ENCODE measurements around the gene NBPF14.
"Not testable (repeated sequence)": the region's sequence is repeated elsewhere in the genome, so short reads cannot be mapped to it uniquely, and the experiment has no call there.

Gene NBPF14
- total RNA-seq: 4.8 to 11.4 (median 7.9) reads per million in 3 experiments

DNA sequence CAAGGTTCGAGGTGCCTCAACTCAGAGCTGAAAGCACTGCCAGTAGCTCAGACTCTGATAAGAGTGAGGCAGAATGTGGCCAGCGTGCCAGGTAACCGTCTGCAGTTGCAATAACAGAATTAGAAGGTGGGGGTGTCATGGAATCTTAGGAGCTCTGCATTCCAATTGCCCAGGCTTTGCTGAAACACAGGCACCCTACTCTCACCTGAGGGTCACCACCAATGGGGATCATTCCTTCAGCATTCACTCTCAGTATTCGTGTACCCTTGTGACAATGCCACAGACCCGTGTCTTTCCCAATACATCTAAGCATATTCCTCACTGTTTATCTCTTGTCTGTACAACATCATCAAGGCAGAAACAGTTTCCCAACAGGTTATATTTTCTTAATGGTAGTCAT is at the start of gene NBPF14:
NBPF14 (minus strand) TSS at position 101 of the 400 bp plus-strand sequence. CDS start 294 bp downstream, outside the sequence.
- DNase-seq: not testable (repeated sequence)

GRCh38 chr1:148625451-148625850 is 29.6 kb upstream of the NBPF14 start:
- not testable (repeated sequence) for DNase-seq

GRCh38 chr1:148618216-148618615 is 22.4 kb upstream of the NBPF14 start:
- not testable (repeated sequence) for DNase-seq

DNA sequence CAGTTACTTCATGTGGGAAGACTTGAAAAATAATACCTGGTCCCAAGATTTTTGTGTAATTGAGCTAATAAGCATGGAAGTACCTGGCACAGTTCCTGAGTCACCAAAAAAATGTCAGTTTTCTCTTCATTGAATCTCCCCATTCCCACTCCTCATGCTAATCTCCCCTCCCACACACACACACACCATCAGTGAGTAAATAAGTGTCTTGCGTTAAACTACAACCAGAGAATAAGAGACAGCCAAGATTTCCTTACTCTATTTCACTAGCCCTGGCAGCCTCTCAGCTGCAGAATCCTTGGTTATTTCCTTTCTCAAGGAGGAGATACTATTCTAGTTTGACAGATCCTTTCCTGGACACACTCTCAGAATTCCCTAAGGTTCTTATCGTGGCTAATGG is 9.5 kb upstream of the NBPF14 start:
- DNase-seq: not testable (repeated sequence)

DNA sequence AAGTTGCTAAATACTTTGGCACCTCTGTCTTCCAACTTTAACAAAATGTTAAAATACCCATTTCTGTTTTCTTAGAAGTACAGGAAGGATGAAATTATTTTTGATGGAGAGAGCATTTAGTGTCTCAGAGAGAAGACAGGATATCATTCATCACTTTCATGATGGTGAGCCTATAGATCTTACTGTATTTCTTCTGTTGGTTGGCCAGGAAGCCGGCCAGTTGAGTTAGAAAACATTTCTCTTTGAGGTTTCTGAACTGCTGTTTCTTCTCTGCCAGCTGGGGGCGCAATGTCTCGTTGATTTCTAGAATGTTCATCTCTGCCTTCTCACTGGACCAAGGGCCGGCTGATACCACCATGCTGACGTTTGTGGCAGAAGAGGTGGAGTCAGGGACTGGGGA is 451 bp downstream of the NBPF14 start:
- peak; percentile 2 for DNase-seq

- not testable (repeated sequence) for DNase-seq
Observed at GRCh38 chr1:148591098-148591497, 4.7 kb downstream of the NBPF14 start.

- not testable (repeated sequence) for DNase-seq
Observed at GRCh38 chr1:148532158-148532557, 63.7 kb downstream of the NBPF14 start.

DNA sequence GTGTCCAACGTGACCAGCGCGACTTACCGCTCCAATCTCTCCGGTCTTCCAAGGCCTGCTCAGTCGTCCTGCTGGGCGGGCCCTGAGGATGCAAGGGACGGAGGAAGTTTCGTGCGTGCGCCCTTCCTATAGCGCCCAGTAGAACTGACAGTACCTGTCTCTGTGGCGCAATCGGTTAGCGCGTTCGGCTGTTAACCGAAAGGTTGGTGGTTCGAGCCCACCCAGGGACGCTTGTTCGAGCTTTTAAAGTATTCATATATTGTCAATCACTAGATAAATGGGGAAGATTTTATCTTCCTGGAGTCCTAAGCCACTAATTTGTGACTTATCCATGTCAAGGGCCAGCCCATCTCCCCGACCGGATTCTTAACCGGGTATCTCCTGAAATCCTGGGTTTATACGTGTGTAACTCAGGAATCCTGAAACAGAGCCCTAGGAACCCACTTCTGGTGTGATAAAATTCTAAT is 66.7 kb downstream of the NBPF14 start:
- DNase-seq: peak; percentile 69

GRCh38 chr1:148528591-148528990 is 67.2 kb downstream of the NBPF14 start:
- peak; percentile 66 for DNase-seq

DNA sequence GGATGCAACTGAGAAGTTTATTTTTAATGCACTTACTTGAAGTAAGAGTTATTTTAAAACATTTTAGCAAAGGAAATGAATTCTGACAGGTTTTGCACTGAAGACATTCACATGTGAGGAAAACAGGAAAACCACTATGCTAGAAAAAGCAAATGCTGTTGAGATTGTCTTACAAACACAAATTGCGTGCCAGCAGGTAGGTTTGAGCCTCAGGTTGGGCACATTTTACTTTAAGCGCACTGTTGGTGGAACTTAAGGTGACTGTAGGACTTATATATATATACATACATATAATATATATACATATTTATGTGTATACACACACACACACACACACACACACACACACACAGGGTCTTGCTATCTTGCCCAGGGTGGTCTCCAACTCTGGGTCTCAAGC is 69.2 kb downstream of the NBPF14 start:
- not testable (repeated sequence) for DNase-seq

DNA sequence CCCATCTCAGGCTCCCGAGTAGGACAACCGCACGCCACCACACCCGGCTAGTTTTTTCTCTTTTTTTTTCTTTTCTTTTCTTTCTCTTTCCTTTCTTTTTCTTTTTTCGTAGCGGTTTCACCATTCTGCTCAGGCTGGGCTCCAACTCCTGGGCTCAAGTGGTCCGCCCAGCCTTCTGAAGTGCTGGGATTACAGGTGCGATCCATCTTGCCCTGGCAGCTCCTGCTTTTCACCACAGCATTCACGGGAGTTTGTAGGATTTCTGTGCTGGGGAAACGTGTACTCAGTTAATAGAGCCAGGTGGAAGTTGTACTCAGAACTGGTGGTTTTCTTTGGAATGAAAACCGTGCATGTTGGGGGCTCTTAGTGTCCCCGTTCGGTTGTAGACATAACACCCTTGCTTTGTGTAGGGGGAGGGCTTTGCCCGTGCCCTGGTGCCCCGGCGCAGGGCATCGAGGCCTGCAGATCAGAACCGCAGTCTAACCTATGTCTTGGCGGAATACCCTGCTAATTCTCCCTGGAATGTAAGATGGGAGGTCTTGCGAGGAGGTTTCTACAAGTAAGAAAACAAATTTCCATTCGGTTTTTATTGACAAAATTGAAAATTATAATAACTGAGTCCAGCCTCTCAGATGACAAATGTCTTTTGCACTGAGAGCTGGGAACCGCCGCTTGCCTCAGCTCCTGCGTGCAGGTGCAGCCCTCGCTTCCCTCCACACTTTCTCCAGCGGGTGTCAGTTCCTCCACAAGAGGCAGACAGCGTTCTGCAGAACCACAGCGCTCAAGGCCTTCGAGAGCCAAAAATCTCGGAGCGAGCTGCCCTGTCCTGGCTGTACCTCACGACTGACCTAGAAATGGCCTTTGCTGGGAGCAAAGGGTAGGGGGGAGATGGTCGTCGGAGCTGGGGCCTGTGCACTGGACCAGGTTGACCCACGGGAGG is 72.3 kb downstream of the NBPF14 start:
- DNase-seq: peak; percentile 32

GRCh38 chr1:148522561-148523204 is 73.1 kb downstream of the NBPF14 start:
- peak; percentile 92 for DNase-seq

GRCh38 chr1:148522072-148522471 is 73.7 kb downstream of the NBPF14 start:
- peak; percentile 87 for DNase-seq

GRCh38 chr1:148514310-148514709 is 81.5 kb downstream of the NBPF14 start:
- not testable (repeated sequence) for DNase-seq

DNA sequence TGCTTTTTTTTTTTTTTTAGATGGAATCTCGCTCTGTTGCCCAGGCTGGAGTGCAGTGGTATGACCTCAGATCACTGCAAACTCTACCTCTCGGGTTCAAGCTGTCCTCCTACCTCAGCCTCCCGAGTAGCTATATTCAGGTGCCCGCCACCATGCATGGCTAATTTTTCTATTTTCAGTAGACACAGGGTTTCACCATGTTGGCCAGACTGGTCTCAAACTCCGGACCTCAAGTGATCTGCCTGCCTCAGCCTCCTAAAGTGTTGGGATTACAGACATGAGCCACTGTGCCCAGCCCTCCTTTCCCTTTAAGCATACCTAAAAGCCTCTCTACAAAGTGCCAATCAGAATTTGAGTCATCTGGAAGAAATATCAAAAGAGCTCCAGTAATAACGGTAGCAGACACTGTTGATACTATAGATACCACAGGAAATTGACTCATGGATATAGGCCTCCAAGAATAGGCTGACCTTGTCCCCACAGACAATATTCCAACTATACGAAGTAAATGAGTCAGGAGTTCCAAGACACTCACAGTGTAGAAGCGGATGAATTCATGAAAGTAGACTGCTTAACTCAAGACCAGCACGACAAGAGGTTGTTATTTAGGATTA is 83.1 kb downstream of the NBPF14 start:
- not testable (repeated sequence) for DNase-seq

DNA sequence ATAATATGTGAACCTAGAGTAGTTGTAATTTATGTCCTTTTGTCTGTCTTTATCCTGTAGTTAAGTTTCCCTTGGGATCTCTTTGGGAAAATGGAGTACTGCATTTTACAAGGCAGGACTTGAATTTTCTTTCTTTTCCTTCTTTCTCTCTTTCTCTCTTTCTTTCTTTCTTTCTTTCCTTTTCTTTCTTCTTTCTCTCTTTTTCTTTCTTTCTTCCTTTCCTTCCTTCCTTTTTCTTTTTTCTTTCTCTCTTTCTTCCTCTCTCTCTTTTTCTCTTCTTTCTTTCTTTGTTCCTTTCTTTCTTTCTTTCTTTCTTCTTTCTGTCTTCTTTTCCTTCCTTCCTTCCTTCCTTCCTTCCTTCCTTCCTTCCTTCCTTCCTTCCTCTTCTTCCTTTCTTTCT is 101.9 kb downstream of the NBPF14 start:
- not testable (repeated sequence) for DNase-seq

- not testable (repeated sequence) for DNase-seq
Observed at GRCh38 chr1:148483029-148483428, 112.8 kb downstream of the NBPF14 start, which contains the start of gene PPIAL4G. TSS of gene PPIAL4G (minus strand) at chr1:148483302. CDS start at chr1:148483252, 50 bp downstream.
